ENCODE data around the gene SPIRE1.
"Not testable (repeated sequence)": the region's sequence is repeated elsewhere in the genome, so short reads cannot be mapped to it uniquely, and the experiment has no call there.

Gene SPIRE1

GRCh38 chr18:12597760-12598159 lies 60.1 kb downstream of the SPIRE1 start:
- no peak for DNase-seq

- no peak for DNase-seq
These were observed 62.2 kb downstream of the SPIRE1 start for GRCh38 chr18:12595571-12596255.

GRCh38 chr18:12593866-12594265 lies 64.0 kb downstream of the SPIRE1 start:
- no peak for DNase-seq

- no peak for DNase-seq
These were observed 65.2 kb downstream of the SPIRE1 start for GRCh38 chr18:12592597-12593127.

DNA sequence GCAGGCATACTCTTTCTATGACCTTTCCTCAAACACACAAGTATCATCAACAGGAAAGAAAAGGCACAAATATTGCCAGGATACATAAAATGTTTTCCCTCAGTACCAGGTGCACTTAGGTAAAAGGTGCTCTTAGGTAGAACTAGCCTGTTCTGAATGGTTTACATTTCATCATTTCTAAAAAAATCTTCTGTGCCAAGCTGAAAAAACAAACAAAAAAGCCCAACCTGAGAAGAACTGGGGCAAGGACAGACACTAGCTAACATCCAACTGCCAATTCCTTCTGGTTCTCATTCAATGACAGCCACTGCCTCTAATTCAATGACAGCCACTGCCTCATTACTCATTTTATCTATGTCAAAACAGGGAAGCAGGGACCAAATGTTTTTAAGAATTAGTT lies 68.5 kb downstream of the SPIRE1 start:
- DNase-seq = no peak

- no peak for DNase-seq
These were observed 71.0 kb downstream of the SPIRE1 start for GRCh38 chr18:12586956-12587355.

DNA sequence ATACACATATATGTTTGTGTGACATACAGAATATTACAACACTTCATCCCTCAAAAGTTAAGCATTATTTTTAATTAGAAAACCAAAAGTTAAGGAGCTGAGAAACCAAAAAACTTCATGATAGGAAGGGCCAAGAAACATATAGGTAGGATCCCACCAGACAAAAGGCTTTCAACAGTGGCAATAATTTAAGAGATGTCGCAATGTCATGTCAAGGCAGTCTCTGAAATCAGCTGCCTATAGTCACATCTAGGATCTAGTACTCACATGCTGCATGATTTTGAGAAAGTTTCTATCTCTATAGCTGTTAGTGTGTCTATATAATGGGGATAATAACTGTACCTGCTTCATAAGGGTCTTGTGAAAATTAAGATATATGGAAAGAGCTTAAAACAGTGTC lies 72.7 kb downstream of the SPIRE1 start:
- no peak for DNase-seq

DNA sequence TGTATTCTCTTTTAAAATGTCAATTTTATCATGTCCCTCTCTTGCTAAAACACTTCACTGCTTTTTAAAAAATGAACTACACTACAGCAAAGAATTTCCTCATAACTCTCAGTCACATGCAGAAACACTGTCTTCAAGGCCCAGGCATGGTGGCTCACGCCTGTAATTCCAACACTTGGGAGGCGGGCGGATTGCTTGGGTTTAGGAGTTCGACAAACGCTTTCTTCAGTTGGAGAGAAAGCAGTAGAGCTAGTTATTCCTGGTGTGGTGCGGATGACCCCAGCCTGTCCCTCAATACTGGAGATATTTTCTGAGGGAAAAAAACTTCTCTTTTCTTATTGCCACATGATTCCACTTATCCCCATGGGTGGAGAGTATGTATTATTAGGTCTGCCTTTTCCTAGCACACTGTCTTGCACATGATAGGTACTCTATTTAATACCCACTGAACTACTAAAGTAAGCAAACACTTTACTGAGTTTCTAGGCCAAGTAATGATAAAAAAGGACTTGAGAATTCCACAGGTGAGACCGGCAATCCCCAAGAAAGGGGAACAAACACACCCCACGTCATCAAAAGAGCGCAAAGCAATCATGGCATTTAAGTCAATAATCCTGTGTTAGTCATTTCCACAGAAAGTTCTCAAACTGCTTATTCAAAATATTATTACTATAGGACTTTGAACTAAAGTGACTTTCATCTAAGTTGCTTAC lies 77.1 kb downstream of the SPIRE1 start:
- no peak for DNase-seq

DNA sequence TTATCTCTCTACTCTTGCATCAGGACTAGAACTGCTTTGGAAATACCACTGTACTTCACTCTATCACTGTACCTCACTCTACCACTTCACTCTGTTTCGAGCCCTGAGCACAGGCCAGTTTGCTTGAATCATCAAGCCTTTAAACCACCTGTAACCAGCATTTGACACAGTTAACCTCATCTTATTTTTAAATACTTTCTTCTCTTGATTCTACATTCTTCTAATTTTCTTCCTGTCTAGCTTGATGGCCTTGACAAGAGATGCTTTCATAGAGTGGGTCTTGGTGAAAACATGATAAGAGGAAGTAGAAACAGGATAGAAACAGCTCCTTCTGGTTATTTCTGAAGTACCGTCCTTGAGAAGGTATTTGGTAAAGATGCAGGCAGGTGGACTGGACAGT lies 78.1 kb downstream of the SPIRE1 start:
- DNase-seq = no peak

DNA sequence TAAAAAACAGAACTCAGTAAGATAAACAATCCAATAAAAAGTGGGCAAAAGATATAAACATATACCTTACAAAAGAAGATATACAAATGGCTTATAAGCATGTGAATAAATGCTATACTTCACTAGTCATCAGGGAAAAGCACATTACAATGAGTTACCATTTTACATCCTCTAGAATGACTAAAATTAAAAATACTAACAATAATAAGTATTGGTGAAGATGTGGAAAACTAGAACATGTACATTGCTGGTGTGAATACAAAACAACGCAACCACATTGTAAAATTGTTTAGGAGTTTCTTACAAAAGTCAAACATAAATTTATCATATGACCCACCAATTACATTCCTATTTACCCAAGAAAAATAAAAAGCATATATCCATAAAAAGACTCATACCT lies 80.1 kb downstream of the SPIRE1 start:
- DNase-seq = no peak

DNA sequence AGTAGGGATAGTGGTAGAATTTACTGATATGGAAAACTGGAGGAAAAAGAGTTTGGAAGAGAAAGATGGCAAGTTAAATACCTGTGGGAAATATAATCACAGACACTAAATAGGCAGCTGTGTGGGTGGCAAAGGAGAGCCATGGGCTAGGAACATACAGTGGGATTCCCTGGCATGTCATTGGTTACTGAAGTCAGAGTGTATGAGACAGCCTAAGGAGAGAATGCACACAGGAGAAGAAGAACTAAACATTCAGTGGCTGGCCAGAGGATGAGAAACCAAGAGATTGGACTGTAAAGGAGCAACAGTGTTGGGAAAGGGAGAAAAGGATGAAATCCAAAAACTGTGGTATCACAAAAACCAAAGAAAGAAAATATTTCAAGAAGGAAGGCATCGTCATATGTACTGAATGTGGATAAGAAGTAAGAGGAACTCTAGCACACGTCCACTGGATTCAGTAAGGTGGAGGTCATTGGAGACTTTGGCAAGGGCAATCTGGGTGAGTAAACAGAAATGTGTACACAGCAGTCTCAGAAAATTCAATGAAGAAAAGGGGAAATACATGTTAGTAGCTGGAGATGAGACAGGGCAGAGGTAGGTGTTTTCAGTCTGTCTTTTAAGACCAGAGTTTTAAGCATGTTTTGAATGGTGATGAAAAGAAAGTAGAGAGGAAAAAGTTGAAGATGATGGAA lies 83.3 kb downstream of the SPIRE1 start:
- DNase-seq = no peak

GRCh38 chr18:12571630-12572029 lies 86.3 kb downstream of the SPIRE1 start:
- no peak for DNase-seq

DNA sequence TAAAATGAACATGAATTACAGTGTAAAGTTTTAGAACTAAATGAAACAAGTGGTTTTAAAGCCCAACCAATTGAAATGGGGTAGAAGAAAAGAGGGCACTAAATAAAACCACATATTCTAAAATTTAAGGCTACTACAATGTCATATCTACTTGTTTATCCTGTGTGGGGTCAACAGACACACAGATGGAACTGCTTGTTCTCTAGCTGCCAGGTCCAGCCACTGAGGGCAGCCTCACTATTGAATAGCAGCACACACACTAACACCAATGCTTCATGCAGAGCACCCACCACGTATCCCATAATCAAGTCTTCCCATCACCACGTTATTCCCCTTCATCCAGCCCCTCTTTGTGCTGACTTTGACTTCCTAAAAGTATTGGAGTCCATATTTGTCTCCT lies 88.1 kb downstream of the SPIRE1 start:
- DNase-seq = no peak

GRCh38 chr18:12567849-12568248 lies 90.1 kb downstream of the SPIRE1 start:
- DNase-seq = no peak

DNA sequence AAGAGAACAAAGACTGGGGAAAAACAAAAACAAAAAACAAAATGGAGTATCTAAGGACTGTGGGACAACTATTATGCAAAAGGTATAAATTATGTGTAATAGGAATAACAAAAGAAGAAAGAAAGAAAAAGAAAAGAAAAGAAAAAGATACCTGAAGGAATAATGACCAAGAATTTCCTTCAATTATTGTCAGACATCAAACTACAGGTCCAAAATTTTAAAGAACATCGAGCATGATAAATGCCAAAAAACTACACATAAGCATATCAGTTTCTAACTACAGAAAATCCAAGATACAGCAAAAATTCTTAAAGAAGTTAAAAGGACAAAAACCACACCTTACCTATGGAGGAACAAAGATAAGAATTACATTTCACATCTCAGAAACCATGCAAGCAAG lies 93.0 kb downstream of the SPIRE1 start:
- no peak for DNase-seq

GRCh38 chr18:12564378-12564777 lies 93.5 kb downstream of the SPIRE1 start:
- DNase-seq = no peak

DNA sequence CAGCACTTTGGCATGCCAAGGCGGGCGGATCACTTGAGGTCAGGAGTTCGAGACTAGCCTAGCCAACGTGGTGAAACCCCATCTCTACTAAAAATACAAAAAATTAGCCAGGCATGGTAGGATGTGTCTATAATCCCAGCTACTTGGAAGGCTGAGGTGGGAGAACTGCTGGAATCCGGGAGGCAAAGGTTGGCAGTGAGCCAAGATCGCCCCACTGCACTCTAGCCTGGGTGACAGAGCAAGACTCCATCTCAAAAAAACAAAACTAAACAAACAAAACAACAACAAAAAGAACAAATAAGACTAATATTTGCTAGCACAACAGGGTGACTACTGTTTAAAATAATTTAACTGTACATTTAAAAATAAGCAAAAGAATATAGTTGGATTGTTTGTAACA lies 97.3 kb downstream of the SPIRE1 start:
- DNase-seq = not testable (repeated sequence)

DNA sequence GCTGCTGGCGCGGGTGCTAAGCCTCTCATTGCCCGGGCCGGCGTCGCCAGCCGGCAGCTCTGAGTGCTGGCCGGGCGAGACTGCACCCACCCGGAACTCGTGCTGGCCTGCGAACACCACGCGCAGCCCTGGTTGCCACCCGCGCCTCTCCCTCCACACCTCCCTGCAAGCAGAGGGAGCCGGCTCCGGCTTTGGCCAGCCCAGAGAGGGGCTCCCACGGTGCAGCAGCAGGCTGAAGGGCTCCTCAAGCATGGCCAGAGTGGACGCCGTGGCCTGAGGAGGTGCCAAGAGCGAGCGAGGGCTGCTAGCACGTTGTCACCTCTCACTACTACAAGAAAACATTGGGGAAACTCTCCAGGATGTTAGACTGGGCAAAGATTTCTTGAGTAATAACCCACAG lies 98.6 kb downstream of the SPIRE1 start:
- DNase-seq = no peak

- no peak for DNase-seq
These were observed 100.7 kb downstream of the SPIRE1 start for GRCh38 chr18:12556946-12557806.

DNA sequence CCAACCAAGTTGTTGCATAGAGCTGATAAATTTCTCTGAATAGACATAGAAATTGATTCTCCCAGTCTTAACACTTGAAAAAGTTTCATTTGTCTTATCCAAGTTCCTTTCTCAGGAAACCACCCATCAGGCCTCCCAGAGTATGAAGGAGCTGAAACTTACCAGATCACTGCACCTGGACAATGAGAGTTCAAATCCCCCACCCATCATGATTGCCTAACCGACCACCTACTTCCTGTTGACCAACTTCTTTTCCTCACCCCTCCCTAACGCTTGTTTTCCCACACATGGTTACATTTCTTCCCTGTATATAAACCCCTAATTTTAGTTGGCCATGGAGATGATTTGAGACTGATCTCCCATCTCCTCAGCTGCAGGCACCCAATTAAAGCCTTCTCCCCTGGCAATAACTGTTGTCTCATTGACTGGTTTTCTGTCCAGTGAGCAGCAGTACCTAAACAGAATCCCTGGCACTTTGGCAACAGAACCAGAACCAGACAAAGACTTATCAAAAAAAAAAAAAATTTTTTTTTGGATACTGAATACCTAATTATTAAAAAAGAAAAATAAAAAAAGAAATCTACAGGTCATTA lies 103.0 kb downstream of the SPIRE1 start:
- no peak for DNase-seq

DNA sequence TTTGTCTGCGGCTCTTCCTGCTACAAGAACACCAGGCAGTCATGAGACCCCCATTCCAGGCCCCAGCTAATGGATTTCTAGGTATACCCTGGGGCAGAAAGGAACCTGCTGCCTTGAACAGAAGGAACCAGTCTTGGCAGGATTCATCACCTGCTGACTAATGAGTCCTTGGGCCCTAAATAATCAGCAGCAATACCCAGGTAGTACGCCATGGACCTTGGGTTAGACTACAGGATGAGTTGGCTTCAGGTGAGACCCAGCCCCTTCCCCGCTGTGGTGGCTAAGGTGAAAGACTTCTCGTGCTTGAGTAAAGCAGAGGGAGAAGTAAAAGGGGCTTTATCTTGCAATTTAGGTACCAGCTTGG lies 105.0 kb downstream of the SPIRE1 start:
- DNase-seq = no peak

Data from NK-92 treated with Interleukin-12 subunit alpha and Interleukin-12 subunit beta, amount 100 ng/mL, for 24 hours (cell line).